B cell (primary cell): ENCODE results near the gene TM9SF2. TPM values are rescaled to one million over a fixed set of nuclear protein-coding genes. Genes with fewer than 3 reads are reported as not detected.

Source experiments
- ATAC-seq: fragments of 200-7000 bp; cut with Tn5 transposase; one replicate; pipeline ENCODE4 v1.10.0; 2021; ENCODE audit warnings: low read depth, mild to moderate bottlenecking, moderate number of reproducible peaks, moderate library complexity
- CTCF ChIA-PET: fragments of 350-600 bp; sonication (Branson Sonifier 250); formaldehyde crosslinking; loops from one replicate; lab custom pipeline; 2021; ENCODE audit warnings: antibody characterized with exemption, inconsistent platforms; lab: Charles Lee
- POLR2A ChIA-PET: fragments of 350-600 bp; sonication (Branson Sonifier 250); formaldehyde crosslinking; loops from one replicate; lab custom pipeline; 2021; ENCODE audit warnings: antibody characterized with exemption; lab: Charles Lee
- DNase-seq: peaks from one replicate; pipeline ENCODE4 v3.0.0; 2013
- H2AFZ ChIP-seq: 2 replicates; pipeline ENCODE4 v1.6.1; 2012; ENCODE audit warnings: mild to moderate bottlenecking, low read depth, low read length; ENCODE audit not compliant: insufficient read depth, poor library complexity, severe bottlenecking
- H3K27ac ChIP-seq, 2 donors: 1 replicate in 1 of 2; 2 replicates in 1 of 2; pipeline ENCODE4 v1.5.1; 2012 to 2013; ENCODE audit warnings: low read length in 2 of 2, mild to moderate bottlenecking in 2 of 2, moderate library complexity in 1 of 2
- H3K27me3 ChIP-seq, 4 experiments: fragments of 200-600 bp in 1 of 4; sonication (generic) in 1 of 4; replicated peaks in 1 of 4; 1 replicate in 2 of 4; 2 replicates in 2 of 4; pipeline versions ENCODE4 v1.6.1 to v1.7.0; 2013 to 2016; ENCODE audit warnings: low read length in 3 of 4, mild to moderate bottlenecking in 2 of 4, mixed read lengths in 1 of 4, moderate library complexity in 1 of 4; ENCODE audit not compliant: insufficient read depth in 4 of 4, control insufficient read depth in 3 of 4; ENCODE audit errors: control extremely low read depth in 1 of 4
- H3K36me3 ChIP-seq, 2 experiments: replicated peaks in 1 of 2; 1 replicate in 1 of 2; 2 replicates in 1 of 2; pipeline versions ENCODE4 v1.6.1 to v1.7.1; 2013; ENCODE audit warnings: low read length in 1 of 2; ENCODE audit not compliant: insufficient read depth in 2 of 2, control insufficient read depth in 1 of 2; ENCODE audit errors: control extremely low read depth in 1 of 2, extremely low read depth in 1 of 2
- H3K4me1 ChIP-seq, 2 donors: fragments of 200-600 bp in 1 of 2; sonication (generic) in 1 of 2; 1 replicate in 1 of 2; 2 replicates in 1 of 2; pipeline versions ENCODE4 v1.5.1 to v1.6.1; 2013 to 2017; ENCODE audit warnings: low read length in 2 of 2; ENCODE audit not compliant: control insufficient read depth in 2 of 2, insufficient read depth in 2 of 2
- H3K4me2 ChIP-seq: replicated peaks from 2 replicates; pipeline ENCODE3; 2012; ENCODE audit warnings: mild to moderate bottlenecking, low read depth, low read length; ENCODE audit not compliant: poor library complexity, severe bottlenecking
- H3K4me3 ChIP-seq, 5 experiments: fragments of 200-600 bp in 1 of 5; sonication (generic) in 1 of 5; 1 replicate in 3 of 5; 2 replicates in 2 of 5; pipeline versions ENCODE4 v1.5.1 to v1.7.0; 2011 to 2016; ENCODE audit warnings: low read length in 4 of 5, mild to moderate bottlenecking in 4 of 5, low read depth in 2 of 5, control low read depth in 1 of 5, moderate library complexity in 1 of 5; ENCODE audit not compliant: insufficient read depth in 1 of 5; ENCODE audit errors: control extremely low read depth in 1 of 5, extremely low read depth in 1 of 5
- H3K79me2 ChIP-seq: fragments of 200-600 bp; sonication (generic); one replicate; pipeline ENCODE4 v1.6.0; 2016; ENCODE audit warnings: low read length; ENCODE audit not compliant: control insufficient read depth, insufficient read depth
- H3K9ac ChIP-seq: fragments of 200-600 bp; sonication (generic); 2 replicates; pipeline ENCODE4 v1.6.1; 2017; ENCODE audit warnings: mild to moderate bottlenecking, low read length, moderate library complexity
- H3K9me3 ChIP-seq, 3 donors: one replicate each; pipeline versions ENCODE4 v1.6.1 to v1.7.1; 2013; ENCODE audit warnings: low read length in 2 of 3; ENCODE audit not compliant: control insufficient read depth in 2 of 3, insufficient read depth in 1 of 3; ENCODE audit errors: control extremely low read depth in 1 of 3
- H4K20me1 ChIP-seq: 2 replicates; pipeline ENCODE4 v1.6.0; 2012; ENCODE audit warnings: mild to moderate bottlenecking, low read length; ENCODE audit not compliant: insufficient read depth, control insufficient read depth, poor library complexity, severe bottlenecking
- H3K27ac Mint-ChIP-seq: one replicate; pipeline ENCODE4 v1.8.0; 2021; ENCODE audit warnings: mixed read lengths
- H3K27me3 Mint-ChIP-seq: one replicate; pipeline ENCODE4 v1.8.0; 2021; ENCODE audit warnings: mixed read lengths
- H3K4me1 Mint-ChIP-seq: one replicate; pipeline ENCODE4 v1.8.0; 2021; ENCODE audit warnings: mixed read lengths
- H3K4me3 Mint-ChIP-seq: one replicate; pipeline ENCODE4 v1.8.0; 2021; ENCODE audit warnings: mixed read lengths
- H3K9me3 Mint-ChIP-seq: one replicate; pipeline ENCODE4 v1.8.0; 2022; ENCODE audit warnings: mixed read lengths; ENCODE audit not compliant: insufficient read depth
- EZH2 ChIP-seq: IDR thresholded peaks from 2 replicates; pipeline ENCODE4 v1.6.1; 2012; ENCODE audit warnings: borderline replicate concordance, low read depth, mild to moderate bottlenecking, moderate library complexity, low read length; ENCODE audit not compliant: insufficient read depth, poor library complexity, severe bottlenecking
- WGBS: methylation state at CpG from one replicate; pipeline ENCODE4 v1.1.5; 2013; ENCODE audit warnings: missing lambda C conversion rate; ENCODE audit not compliant: insufficient coverage; 5-methylcytosine and 5-hydroxymethylcytosine counted together
- intact Hi-C: fragments of 100-400 bp; cut with micrococcal nuclease; formaldehyde crosslinking; loops from one replicate; pipeline ENCODE4 v1.10.0; 2022
- polyA plus RNA-seq: library from polyadenylated mRNA; depleted of rRNA; stranded (reverse); fragments of >200 nt; gene quantifications from 2 replicates; pipeline ENCODE4 v1.2.3, GENCODE V29; 2012
- total RNA-seq, 2 donors: library from RNA; stranded (reverse); fragments of 120-200 nt in 1 of 2; gene quantifications; 1 replicate in 1 of 2; 2 replicates in 1 of 2; pipeline versions ENCODE4 v1.2.3 to v1.2.4, GENCODE V29; 2013 to 2022
- TF ChIP-seq, protein P1 (sequence below): fragments of 200-600 bp; IDR thresholded peaks from one replicate; pipeline ENCODE4 v1.8.0; 2022; ENCODE audit warnings: antibody characterized with exemption, mild to moderate bottlenecking

Gene TM9SF2
- total and polyA plus RNA-seq, 2 donors (not counting 1 experiment from before 2014, with no cell fraction given): 20.2 to 63.6 TPM

DNA sequence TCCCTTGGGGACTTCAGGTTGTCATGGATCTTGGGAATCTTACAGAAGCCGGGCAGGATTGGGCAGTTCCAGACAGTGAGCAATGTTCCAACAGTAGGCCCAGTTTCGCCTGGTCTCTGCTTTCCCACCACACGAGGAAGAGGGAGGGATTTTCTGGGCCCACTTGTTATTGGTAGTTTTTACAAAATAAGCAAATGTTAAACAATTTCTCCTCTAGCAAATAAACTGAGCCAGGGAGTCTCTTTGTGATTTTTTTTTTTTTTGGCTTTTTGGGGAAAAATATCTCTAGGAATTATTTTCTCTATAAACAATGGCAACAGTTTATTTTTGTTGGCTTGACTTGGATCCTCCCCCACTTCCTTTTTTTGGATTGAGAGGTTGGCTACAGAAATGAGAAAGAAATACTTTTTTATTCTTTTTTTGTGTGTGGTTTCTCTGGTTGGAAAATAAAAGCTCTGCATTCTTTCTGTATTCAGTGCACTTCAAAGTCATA lies 89.3 kb downstream of the TM9SF2 start:
- Histone ChIP-seq H3K9ac (no peak overlapping the region), H3K27ac (no peak overlapping the region), H3K4me3 (no peak overlapping the region), H2AFZ (no peak overlapping the region), H3K9me3 (peaks cover 0 to 5% (median 0%) of the 10 kb centered on the region in 3 donors), H3K27me3 (no peaks in the 10 kb centered on the region), H4K20me1 (no peaks in the 10 kb centered on the region), H3K36me3 (no peaks in the 10 kb centered on the region), H3K79me2 (no peaks in the 10 kb centered on the region), H3K4me1 (no peaks in the 10 kb centered on the region), H3K4me2 (no peak overlapping the region)
- H3K4me3 Mint-ChIP-seq: no peak overlapping the region
- 100% methylated on average over 1 of the region's 3 CpGs for WGBS
- DNase-seq (no peak), ATAC-seq (no peak)
- ChIA-PET CTCF (interaction anchor here (0.9 kb wide), 1 partner anchor 10 kb away, joined by 4 read pairs; no protein-coding TSS in a partner anchor), POLR2A (no interaction called here)
- H3K9me3 Mint-ChIP-seq: no peaks in the 10 kb centered on the region
- intact Hi-C loops: no loop called here
- TF ChIP-seq, protein P1, sequence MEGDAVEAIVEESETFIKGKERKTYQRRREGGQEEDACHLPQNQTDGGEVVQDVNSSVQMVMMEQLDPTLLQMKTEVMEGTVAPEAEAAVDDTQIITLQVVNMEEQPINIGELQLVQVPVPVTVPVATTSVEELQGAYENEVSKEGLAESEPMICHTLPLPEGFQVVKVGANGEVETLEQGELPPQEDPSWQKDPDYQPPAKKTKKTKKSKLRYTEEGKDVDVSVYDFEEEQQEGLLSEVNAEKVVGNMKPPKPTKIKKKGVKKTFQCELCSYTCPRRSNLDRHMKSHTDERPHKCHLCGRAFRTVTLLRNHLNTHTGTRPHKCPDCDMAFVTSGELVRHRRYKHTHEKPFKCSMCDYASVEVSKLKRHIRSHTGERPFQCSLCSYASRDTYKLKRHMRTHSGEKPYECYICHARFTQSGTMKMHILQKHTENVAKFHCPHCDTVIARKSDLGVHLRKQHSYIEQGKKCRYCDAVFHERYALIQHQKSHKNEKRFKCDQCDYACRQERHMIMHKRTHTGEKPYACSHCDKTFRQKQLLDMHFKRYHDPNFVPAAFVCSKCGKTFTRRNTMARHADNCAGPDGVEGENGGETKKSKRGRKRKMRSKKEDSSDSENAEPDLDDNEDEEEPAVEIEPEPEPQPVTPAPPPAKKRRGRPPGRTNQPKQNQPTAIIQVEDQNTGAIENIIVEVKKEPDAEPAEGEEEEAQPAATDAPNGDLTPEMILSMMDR: no peak
- TF ChIP-seq EZH2: no peak
- no peak overlapping the region for H3K27ac Mint-ChIP-seq
- no peaks in the 10 kb centered on the region for H3K27me3 Mint-ChIP-seq
- no peaks in the 10 kb centered on the region for H3K4me1 Mint-ChIP-seq

DNA sequence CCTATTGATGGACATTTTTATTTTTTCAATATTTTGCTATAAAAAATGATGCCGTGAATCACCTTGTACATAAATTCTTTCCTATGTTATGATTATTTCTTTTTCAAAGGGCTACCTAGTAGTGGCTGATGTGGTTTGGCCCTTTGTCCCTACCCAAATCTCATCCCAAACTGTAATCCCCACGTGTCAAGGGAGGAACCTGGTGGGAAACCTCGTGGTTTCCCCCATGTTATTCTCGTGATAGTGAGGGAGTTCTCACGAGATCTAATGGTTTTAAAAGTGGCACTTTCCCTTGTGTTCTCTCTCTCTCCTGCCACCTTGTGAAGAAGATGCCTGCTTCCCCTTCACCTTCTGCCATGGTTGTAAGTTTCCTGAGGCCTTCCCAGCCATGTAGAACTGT lies 94.9 kb downstream of the TM9SF2 start:
- Histone ChIP-seq H3K79me2 (no peaks in the 10 kb centered on the region), H3K27me3 (no peaks in the 10 kb centered on the region), H3K4me1 (peaks cover 1 to 2% of the 10 kb centered on the region in 2 donors), H4K20me1 (no peaks in the 10 kb centered on the region), H3K36me3 (no peaks in the 10 kb centered on the region), H3K4me2 (no peak overlapping the region), H3K9me3 (peaks cover 0 to 5% (median 0%) of the 10 kb centered on the region in 3 donors), H3K27ac (no peak overlapping the region), H3K4me3 (no peak overlapping the region), H2AFZ (no peak overlapping the region), H3K9ac (no peak overlapping the region)
- H3K4me3 Mint-ChIP-seq: no peak overlapping the region
- DNase-seq: no peak
- ChIA-PET POLR2A (no interaction called here), CTCF (no interaction called here)
- no peaks in the 10 kb centered on the region for H3K9me3 Mint-ChIP-seq
- TF ChIP-seq EZH2: no peak
- TF ChIP-seq, protein P1: no peak
- H3K27ac Mint-ChIP-seq: no peak overlapping the region
- ATAC-seq: no peak
- intact Hi-C loops: no loop called here
- peaks cover 3% of the 10 kb centered on the region for H3K4me1 Mint-ChIP-seq
- WGBS: 80% methylated on average over 1 of the region's 5 CpGs
- H3K27me3 Mint-ChIP-seq: no peaks in the 10 kb centered on the region
